Trophoblast cell (in vitro differentiated cells and primary cell): ENCODE data around the gene ABR.

Source experiments
- DNase-seq, 2 donors: peaks; one replicate each; pipeline ENCODE4 v3.0.0-alpha.2; 2016
- H2AFZ ChIP-seq: 2 replicates; pipeline ENCODE4 v1.6.1; 2013; ENCODE audit warnings: low read length, moderate library complexity, mild to moderate bottlenecking; ENCODE audit not compliant: insufficient read depth, poor library complexity
- H2AK5ac ChIP-seq: 2 replicates; pipeline ENCODE4 v1.6.1; 2013; ENCODE audit warnings: mild to moderate bottlenecking, low read length
- H2BK120ac ChIP-seq: 2 replicates; pipeline ENCODE4 v1.6.1; 2013; ENCODE audit warnings: low read length, mild to moderate bottlenecking, moderate library complexity; ENCODE audit not compliant: insufficient read depth, poor library complexity
- H2BK12ac ChIP-seq: 2 replicates; pipeline ENCODE4 v1.6.1; 2013; ENCODE audit warnings: mild to moderate bottlenecking, low read length, moderate library complexity
- H2BK5ac ChIP-seq: 2 replicates; pipeline ENCODE4 v1.6.1; 2013; ENCODE audit warnings: low read length, low read depth, moderate library complexity, mild to moderate bottlenecking; ENCODE audit not compliant: poor library complexity
- H3K14ac ChIP-seq: 2 replicates; pipeline ENCODE4 v1.6.1; 2013; ENCODE audit warnings: mild to moderate bottlenecking, low read length
- H3K18ac ChIP-seq: 2 replicates; pipeline ENCODE4 v1.6.1; 2013; ENCODE audit warnings: mild to moderate bottlenecking, low read length
- H3K23ac ChIP-seq: 2 replicates; pipeline ENCODE4 v1.6.1; 2013; ENCODE audit warnings: low read length
- H3K27ac ChIP-seq: 2 replicates; pipeline ENCODE4 v1.5.1; 2013; ENCODE audit warnings: low read depth, mild to moderate bottlenecking, inconsistent platforms, low read length, moderate library complexity
- H3K27me3 ChIP-seq: 2 replicates; pipeline ENCODE4 v1.6.1; 2013; ENCODE audit warnings: inconsistent platforms, mild to moderate bottlenecking, low read length, moderate library complexity; ENCODE audit not compliant: insufficient read depth
- H3K36me3 ChIP-seq, 2 experiments: 1 replicate in 1 of 2; 2 replicates in 1 of 2; pipeline ENCODE4 v1.6.1; 2013; ENCODE audit warnings: low read length in 2 of 2, mild to moderate bottlenecking in 2 of 2, moderate library complexity in 1 of 2; ENCODE audit not compliant: insufficient read depth in 2 of 2, control insufficient read depth in 1 of 2
- H3K4ac ChIP-seq: 2 replicates; pipeline ENCODE4 v1.6.1; 2013; ENCODE audit warnings: low read depth, mild to moderate bottlenecking, low read length, moderate library complexity
- H3K4me1 ChIP-seq, 2 experiments: 1 replicate in 1 of 2; 2 replicates in 1 of 2; pipeline ENCODE4 v1.6.1; 2013; ENCODE audit warnings: low read length in 2 of 2, mild to moderate bottlenecking in 2 of 2, moderate library complexity in 1 of 2; ENCODE audit not compliant: insufficient read depth in 2 of 2, control insufficient read depth in 1 of 2
- H3K4me2 ChIP-seq: 2 replicates; pipeline ENCODE4 v1.6.1; 2013; ENCODE audit warnings: inconsistent platforms, mild to moderate bottlenecking, low read length, moderate library complexity
- H3K4me3 ChIP-seq: 2 replicates; pipeline ENCODE4 v1.5.1; 2013; ENCODE audit warnings: mild to moderate bottlenecking, low read depth, low read length, inconsistent platforms
- H3K79me1 ChIP-seq: one replicate; pipeline ENCODE4 v1.6.1; 2013; ENCODE audit warnings: low read length
- H3K79me2 ChIP-seq: 2 replicates; pipeline ENCODE4 v1.6.1; 2013; ENCODE audit warnings: low read length, mild to moderate bottlenecking; ENCODE audit not compliant: control insufficient read depth, insufficient read depth, poor library complexity
- H3K9ac ChIP-seq: 2 replicates; pipeline ENCODE4 v1.6.1; 2013; ENCODE audit warnings: mild to moderate bottlenecking, low read length
- H3K9me3 ChIP-seq: 2 replicates; pipeline ENCODE4 v1.6.1; 2013; ENCODE audit warnings: low read depth, mild to moderate bottlenecking, control low read depth, inconsistent platforms, low read length; ENCODE audit not compliant: insufficient read depth
- H4K12ac ChIP-seq: 2 replicates; pipeline ENCODE4 v1.6.1; 2013; ENCODE audit warnings: low read depth, mild to moderate bottlenecking, low read length, moderate library complexity
- H4K8ac ChIP-seq: 2 replicates; pipeline ENCODE4 v1.6.1; 2013; ENCODE audit warnings: low read depth, mild to moderate bottlenecking, low read length, moderate library complexity
- H4K91ac ChIP-seq: one replicate; pipeline ENCODE4 v1.6.1; 2013; ENCODE audit warnings: low read depth, mild to moderate bottlenecking, low read length, moderate library complexity
- WGBS: extraction: QIAGEN DNeasy Blood & Tissue Kit; methylation state at CpG from one replicate; pipeline ENCODE4 v1.1.7; 2013; ENCODE audit warnings: missing lambda C conversion rate; ENCODE audit not compliant: insufficient read length, insufficient coverage; ENCODE audit errors: extremely low coverage; 5-methylcytosine and 5-hydroxymethylcytosine counted together

ABR gene

GRCh38 chr17:1165836-1166235, 13.9 kb downstream of the ABR start:
- Histone ChIP-seq H2BK120ac (no peak overlapping the region), H3K4me1 (no peaks in the 10 kb centered on the region), H2BK5ac (no peak overlapping the region), H3K9ac (no peak overlapping the region), H3K36me3 (peaks cover 0 to 3% of the 10 kb centered on the region in 2 experiments), H2AFZ (no peak overlapping the region), H3K4me2 (no peak overlapping the region), H3K4ac (no peak overlapping the region), H2AK5ac (no peak overlapping the region), H4K12ac (no peak overlapping the region), H3K9me3 (peaks cover 6% of the 10 kb centered on the region), H2BK12ac (no peak overlapping the region), H3K27me3 (no peaks in the 10 kb centered on the region), H4K91ac (no peak overlapping the region), H3K18ac (no peak overlapping the region), H3K4me3 (no peak overlapping the region), H3K79me2 (no peaks in the 10 kb centered on the region), H3K79me1 (no peaks in the 10 kb centered on the region), H4K8ac (no peak overlapping the region), H3K23ac (no peak overlapping the region), H3K14ac (no peak overlapping the region), H3K27ac (no peak overlapping the region)
- DNase-seq = no peak
- WGBS = no CpG with 5 or more reads among the region's 19 CpGs

- no peak overlapping the region for H3K4me2 ChIP-seq
- peaks cover 0 to 3% of the 10 kb centered on the region in 2 experiments for H3K36me3 ChIP-seq
Measured at GRCh38 chr17:1164935-1165556, 14.7 kb downstream of the ABR start.

GRCh38 chr17:1162116-1162855, 17.5 kb downstream of the ABR start:
- no peak overlapping the region for H2BK120ac ChIP-seq
- H4K8ac ChIP-seq = no peak overlapping the region
- H3K23ac ChIP-seq = no peak overlapping the region
- H3K14ac ChIP-seq = no peak overlapping the region
- H3K79me2 ChIP-seq = no peaks in the 10 kb centered on the region
- H2AFZ ChIP-seq = no peak overlapping the region
- H3K9ac ChIP-seq = no peak overlapping the region
- H3K4me1 ChIP-seq = no peaks in the 10 kb centered on the region
- no peak overlapping the region for H3K18ac ChIP-seq
- H3K27ac ChIP-seq = no peak overlapping the region
- no peaks in the 10 kb centered on the region for H3K79me1 ChIP-seq
- H3K27me3 ChIP-seq = no peaks in the 10 kb centered on the region
- no peak overlapping the region for H2BK5ac ChIP-seq
- H3K4ac ChIP-seq = no peak overlapping the region
- H2AK5ac ChIP-seq = no peak overlapping the region
- no peak overlapping the region for H2BK12ac ChIP-seq
- peaks cover 7% of the 10 kb centered on the region for H3K9me3 ChIP-seq
- DNase-seq = no peak
- WGBS = no CpG with 5 or more reads among the region's 16 CpGs
- no peak overlapping the region for H3K4me2 ChIP-seq
- no peak overlapping the region for H3K4me3 ChIP-seq
- peaks cover 0 to 4% of the 10 kb centered on the region in 2 experiments for H3K36me3 ChIP-seq
- no peak overlapping the region for H4K91ac ChIP-seq
- H4K12ac ChIP-seq = no peak overlapping the region

More at GRCh38 chr17:1164935-1165556, 14.7 kb downstream of the ABR start:
- Histone ChIP-seq H3K27me3 (no peaks in the 10 kb centered on the region), H4K91ac (no peak overlapping the region), H3K14ac (no peak overlapping the region), H2BK120ac (no peak overlapping the region), H3K9ac (no peak overlapping the region), H3K23ac (no peak overlapping the region), H3K27ac (no peak overlapping the region), H3K9me3 (peaks cover 6% of the 10 kb centered on the region), H2AK5ac (no peak overlapping the region), H3K79me2 (no peaks in the 10 kb centered on the region), H3K18ac (no peak overlapping the region), H2BK5ac (no peak overlapping the region), H2BK12ac (no peak overlapping the region), H4K8ac (no peak overlapping the region), H3K4me3 (no peak overlapping the region), H3K4me1 (no peaks in the 10 kb centered on the region), H3K4ac (no peak overlapping the region), H3K79me1 (no peaks in the 10 kb centered on the region), H4K12ac (no peak overlapping the region), H2AFZ (no peak overlapping the region)
- WGBS = no CpG with 5 or more reads among the region's 12 CpGs
- no peak for DNase-seq

GRCh38 chr17:1160591-1161390, 19.0 kb downstream of the ABR start:
- Histone ChIP-seq H2BK12ac (no peak overlapping the region), H3K4ac (no peak overlapping the region), H3K27ac (no peak overlapping the region), H4K8ac (no peak overlapping the region), H3K9me3 (peaks cover 7% of the 10 kb centered on the region), H2BK5ac (no peak overlapping the region), H3K23ac (no peak overlapping the region), H3K79me1 (no peaks in the 10 kb centered on the region), H3K9ac (no peak overlapping the region), H3K4me2 (no peak overlapping the region), H3K27me3 (no peaks in the 10 kb centered on the region), H2BK120ac (no peak overlapping the region), H2AFZ (no peak overlapping the region), H3K4me1 (no peaks in the 10 kb centered on the region), H4K91ac (no peak overlapping the region), H3K14ac (no peak overlapping the region), H3K18ac (no peak overlapping the region), H2AK5ac (no peak overlapping the region), H4K12ac (no peak overlapping the region), H3K36me3 (peaks cover 0 to 4% of the 10 kb centered on the region in 2 experiments), H3K79me2 (no peaks in the 10 kb centered on the region), H3K4me3 (no peak overlapping the region)
- DNase-seq = no peak
- WGBS = no CpG with 5 or more reads among the region's 32 CpGs
